GM23248 (cell line): ENCODE measurements around the gene COMMD4.

Source experiments
- EZH2 ChIP-seq: fragments of 200-600 bp; sonication (generic); IDR thresholded peaks from 2 replicates; pipeline ENCODE4 v1.6.1; 2018; ENCODE audit warnings: antibody characterized with exemption, mild to moderate bottlenecking; ENCODE audit not compliant: insufficient read depth, poor library complexity, severe bottlenecking
- EZH2phosphoT487 ChIP-seq: fragments of 200-600 bp; sonication (generic); IDR thresholded peaks from 2 replicates; pipeline ENCODE4 v1.6.1; 2018; ENCODE audit warnings: antibody characterized with exemption, moderate library complexity, mild to moderate bottlenecking, low read depth; ENCODE audit not compliant: insufficient read depth

- TF ChIP-seq EZH2phosphoT487 (no peak), EZH2 (no peak)
Observed at GRCh38 chr15:75313116-75313845, 22.6 kb upstream of the COMMD4 start.
